Gastroesophageal sphincter (tissue), 4 donors: ENCODE measurements around the gene GCK. TPM values are rescaled to one million over a fixed set of nuclear protein-coding genes. Genes with fewer than 3 reads are reported as not detected.

Experiments
- ATAC-seq: fragments of 150-250 bp; one replicate; pipeline ENCODE4 v1.9.1; 2016; ENCODE audit warnings: mild to moderate bottlenecking, moderate library complexity
- H3K27ac ChIP-seq, 4 donors: fragments of 200-600 bp; sonication (generic) in 3 of 4; 1 replicate in 3 of 4; 2 replicates in 1 of 4; pipeline ENCODE4 v1.5.1; 2016 to 2019
- H3K27me3 ChIP-seq: fragments of 200-600 bp; sonication (generic); one replicate; pipeline ENCODE4 v1.5.1; 2019
- H3K36me3 ChIP-seq, 2 donors: fragments of 200-600 bp; sonication (generic); one replicate each; pipeline ENCODE4 v1.5.1; 2019; ENCODE audit warnings: control low read depth in 1 of 2
- H3K4me1 ChIP-seq, 3 donors: fragments of 200-600 bp; sonication (generic); 1 replicate in 2 of 3; 2 replicates in 1 of 3; pipeline ENCODE4 v1.5.1; 2016 to 2019; ENCODE audit warnings: control low read depth in 2 of 3
- H3K4me3 ChIP-seq, 2 donors: fragments of 200-600 bp; sonication (generic); one replicate each; pipeline ENCODE4 v1.5.1; 2019; ENCODE audit warnings: mild to moderate bottlenecking in 1 of 2, moderate library complexity in 1 of 2
- H3K9me3 ChIP-seq, 3 donors: fragments of 200-600 bp; sonication (generic); one replicate each; pipeline ENCODE4 v1.5.1; 2017 to 2019; ENCODE audit warnings: control low read depth in 2 of 3
- EP300 ChIP-seq: sonication (generic); formaldehyde crosslinking; IDR thresholded peaks from one replicate; pipeline ENCODE4 v1.6.1; 2017; ENCODE audit warnings: antibody characterized with exemption, mild to moderate bottlenecking
- POLR2A ChIP-seq, 2 donors: fragments of 450-650 bp; IDR thresholded peaks; one replicate each; pipeline ENCODE4 v1.6.1; 2017; ENCODE audit warnings: antibody characterized with exemption in 2 of 2, mild to moderate bottlenecking in 2 of 2, moderate library complexity in 1 of 2
- POLR2AphosphoS5 ChIP-seq: sonication (generic); formaldehyde crosslinking; IDR thresholded peaks from one replicate; pipeline ENCODE4 v1.6.1; 2017; ENCODE audit warnings: antibody characterized with exemption
- WGBS, 2 donors: methylation state at CpG; one replicate each; pipeline ENCODE4 v1.1.5; 2018; ENCODE audit warnings: low coverage in 1 of 2; 5-methylcytosine and 5-hydroxymethylcytosine counted together
- total RNA-seq, 4 donors: library from RNA; depleted of rRNA; stranded (reverse); fragments of >200 nt; gene quantifications; one replicate each; pipeline ENCODE4 v1.1.0, GENCODE V29; 2016
- TF ChIP-seq, protein P1 (sequence below), 4 experiments: fragments of 200-600 bp in 2 of 4; fragments of 450-650 bp in 2 of 4; sonication (generic) in 1 of 4; IDR thresholded peaks; one replicate each; pipeline ENCODE4 v1.5.1; 2017 to 2019; ENCODE audit warnings: antibody characterized with exemption in 4 of 4, mild to moderate bottlenecking in 2 of 4, moderate library complexity in 2 of 4

The GCK gene
- total RNA-seq, 4 donors from 2014 or later: 0.31 to 4.2 (median 0.54) TPM; not detected in 1

DNA sequence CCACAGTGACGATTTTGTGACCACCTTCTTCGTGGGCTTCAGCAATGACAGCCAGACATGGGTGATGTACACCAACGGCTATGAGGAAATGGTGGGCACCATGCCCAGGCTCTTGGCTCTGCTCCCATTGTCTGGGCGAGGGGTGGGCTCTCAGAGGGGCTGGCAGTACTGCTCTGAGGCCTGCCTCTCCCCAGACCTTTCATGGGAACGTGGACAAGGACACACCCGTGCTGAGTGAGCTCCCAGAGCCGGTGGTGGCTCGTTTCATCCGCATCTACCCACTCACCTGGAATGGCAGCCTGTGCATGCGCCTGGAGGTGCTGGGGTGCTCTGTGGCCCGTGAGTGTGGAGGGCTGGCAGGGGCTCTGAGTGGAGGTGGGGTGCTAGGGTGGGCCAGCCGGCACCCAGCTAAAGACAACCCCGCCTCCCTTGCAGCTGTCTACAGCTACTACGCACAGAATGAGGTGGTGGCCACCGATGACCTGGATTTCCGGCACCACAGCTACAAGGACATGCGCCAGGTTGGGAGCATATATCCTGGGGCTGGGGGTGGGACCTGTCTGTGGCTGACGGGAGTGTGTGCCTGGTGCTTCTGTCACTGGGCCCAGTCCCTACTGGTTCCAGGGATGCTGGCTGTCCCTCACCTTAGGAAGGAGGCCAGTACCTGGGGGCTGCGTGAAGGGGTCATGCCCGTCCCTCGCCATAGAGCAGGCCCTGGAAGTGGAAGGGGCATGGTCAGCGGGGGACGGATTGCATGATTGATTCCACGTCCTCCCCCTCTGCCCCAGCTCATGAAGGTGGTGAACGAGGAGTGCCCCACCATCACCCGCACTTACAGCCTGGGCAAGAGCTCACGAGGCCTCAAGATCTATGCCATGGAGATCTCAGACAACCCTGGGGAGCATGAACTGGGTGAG is 78.3 kb downstream of the GCK start:
- Histone ChIP-seq H3K4me1 (peaks cover 0 to 81% (median 9%) of the 10 kb centered on the region in 3 donors), H3K4me3 (no peak overlapping the region), H3K9me3 (no peaks in the 10 kb centered on the region), H3K27me3 (no peaks in the 10 kb centered on the region), H3K27ac (peak overlapping the region in 2 of 4 donors; percentile 51 to 91), H3K36me3 (peaks cover 0 to 95% of the 10 kb centered on the region in 2 donors)
- TF ChIP-seq POLR2A (IDR thresholded peaks at IDR 0.05): no peak
- TF ChIP-seq, protein P1, sequence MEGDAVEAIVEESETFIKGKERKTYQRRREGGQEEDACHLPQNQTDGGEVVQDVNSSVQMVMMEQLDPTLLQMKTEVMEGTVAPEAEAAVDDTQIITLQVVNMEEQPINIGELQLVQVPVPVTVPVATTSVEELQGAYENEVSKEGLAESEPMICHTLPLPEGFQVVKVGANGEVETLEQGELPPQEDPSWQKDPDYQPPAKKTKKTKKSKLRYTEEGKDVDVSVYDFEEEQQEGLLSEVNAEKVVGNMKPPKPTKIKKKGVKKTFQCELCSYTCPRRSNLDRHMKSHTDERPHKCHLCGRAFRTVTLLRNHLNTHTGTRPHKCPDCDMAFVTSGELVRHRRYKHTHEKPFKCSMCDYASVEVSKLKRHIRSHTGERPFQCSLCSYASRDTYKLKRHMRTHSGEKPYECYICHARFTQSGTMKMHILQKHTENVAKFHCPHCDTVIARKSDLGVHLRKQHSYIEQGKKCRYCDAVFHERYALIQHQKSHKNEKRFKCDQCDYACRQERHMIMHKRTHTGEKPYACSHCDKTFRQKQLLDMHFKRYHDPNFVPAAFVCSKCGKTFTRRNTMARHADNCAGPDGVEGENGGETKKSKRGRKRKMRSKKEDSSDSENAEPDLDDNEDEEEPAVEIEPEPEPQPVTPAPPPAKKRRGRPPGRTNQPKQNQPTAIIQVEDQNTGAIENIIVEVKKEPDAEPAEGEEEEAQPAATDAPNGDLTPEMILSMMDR (IDR thresholded peaks at IDR 0.05): no peak
- ATAC-seq: no peak
- WGBS, 2 donors: 22 to 80% methylated on average over 4 to 6 of the region's 27 CpGs

DNA sequence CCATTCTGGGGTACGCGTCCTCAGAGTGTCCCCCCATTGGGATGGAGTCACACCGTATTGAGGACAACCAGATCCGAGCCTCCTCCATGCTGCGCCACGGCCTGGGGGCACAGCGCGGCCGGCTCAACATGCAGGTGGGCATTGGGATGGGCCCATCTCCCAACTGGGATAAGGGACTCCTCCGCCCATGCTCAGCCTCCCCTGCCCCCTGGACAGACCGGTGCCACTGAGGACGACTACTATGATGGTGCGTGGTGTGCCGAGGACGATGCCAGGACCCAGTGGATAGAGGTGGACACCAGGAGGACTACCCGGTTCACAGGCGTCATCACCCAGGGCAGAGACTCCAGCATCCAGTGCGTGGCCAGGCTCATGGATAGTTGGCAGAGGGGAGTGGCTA is 79.2 kb downstream of the GCK start:
- H3K27me3 ChIP-seq: no peaks in the 10 kb centered on the region
- ATAC-seq: no peak
- H3K4me1 ChIP-seq: peaks cover 0 to 88% (median 14%) of the 10 kb centered on the region in 3 donors
- no peaks in the 10 kb centered on the region for H3K9me3 ChIP-seq
- H3K36me3 ChIP-seq: peaks cover 0 to 85% of the 10 kb centered on the region in 2 donors
- H3K4me3 ChIP-seq: no peak overlapping the region
- WGBS, 2 donors: 80% methylated on average over 1 of the region's 18 CpGs; no CpG with 5 or more reads in 1 of the 2 donors
- peak overlapping the region in 2 of 4 donors; percentile 51 to 91 for H3K27ac ChIP-seq
- TF ChIP-seq POLR2A (IDR thresholded peaks at IDR 0.05) (no peak), POLR2AphosphoS5 (no peak), EP300 (no peak)
- TF ChIP-seq, protein P1 (IDR thresholded peaks at IDR 0.05): no peak

- TF ChIP-seq EP300 (no peak), POLR2AphosphoS5 (no peak), POLR2A (IDR thresholded peaks at IDR 0.05) (no peak)
- TF ChIP-seq, protein P1 (IDR thresholded peaks at IDR 0.05): no peak
- ATAC-seq: no peak
- H3K4me3 ChIP-seq: no peak overlapping the region
- no peaks in the 10 kb centered on the region for H3K9me3 ChIP-seq
- peak overlapping the region in 3 of 4 donors; percentile 22 to 93 (median 91) for H3K27ac ChIP-seq
- no peaks in the 10 kb centered on the region for H3K27me3 ChIP-seq
- H3K36me3 ChIP-seq: peaks cover 0 to 76% of the 10 kb centered on the region in 2 donors
- 67% methylated on average over 3 of the region's 21 CpGs; no CpG with 5 or more reads in 1 of the 2 donors for WGBS, 2 donors
- peaks cover 0 to 88% (median 16%) of the 10 kb centered on the region in 3 donors for H3K4me1 ChIP-seq
Measured at GRCh38 chr7:44108768-44109750, 80.2 kb downstream of the GCK start.

- H3K4me1 ChIP-seq: peaks cover 0 to 96% (median 16%) of the 10 kb centered on the region in 3 donors
- peak overlapping the region in 3 of 4 donors; percentile 91 to 93 (median 92) for H3K27ac ChIP-seq
- H3K36me3 ChIP-seq: peaks cover 0 to 67% of the 10 kb centered on the region in 2 donors
- H3K4me3 ChIP-seq: no peak overlapping the region
- no peaks in the 10 kb centered on the region for H3K9me3 ChIP-seq
- ATAC-seq: no peak
- no peaks in the 10 kb centered on the region for H3K27me3 ChIP-seq
- no peak for TF ChIP-seq EP300
- TF ChIP-seq POLR2A (IDR thresholded peaks at IDR 0.05): no peak
- no peak for TF ChIP-seq POLR2AphosphoS5
- TF ChIP-seq, protein P1 (IDR thresholded peaks at IDR 0.05): no peak
- WGBS, 2 donors: 71 to 92% methylated on average over 7 to 9 of the region's 21 CpGs
Measured at GRCh38 chr7:44107961-44108767, 81.1 kb downstream of the GCK start.
